SK-N-SH (cell line): ENCODE results near the gene CHST15. TPM values are rescaled to one million over a fixed set of nuclear protein-coding genes. Genes with fewer than 3 reads are reported as not detected.

Source experiments
- CTCF ChIA-PET: fragments of 300-600, 350-600 bp; formaldehyde crosslinking; extraction: SDS; loops from one replicate; lab custom pipeline; 2021; lab: Yijun Ruan, JAX
- POLR2A ChIA-PET: fragments of 350-600 bp; sonication (Branson Sonifier 250); formaldehyde crosslinking; extraction: SDS; loops from one replicate; lab custom pipeline; 2020; ENCODE audit warnings: antibody characterized with exemption, inconsistent platforms; lab: Yijun Ruan, JAX
- DNase-seq: peaks from one replicate; pipeline ENCODE4 v3.0.0; 2012
- H2AFZ ChIP-seq: fragments of 200-600 bp; sonication (generic); 2 replicates; pipeline ENCODE4 v1.8.1; 2016; ENCODE audit warnings: antibody characterized with exemption, mild to moderate bottlenecking, low read depth
- H3F3A ChIP-seq: fragments of 200-600 bp; sonication (generic); replicated peaks from 2 replicates; pipeline ENCODE3; 2016; ENCODE audit warnings: antibody characterized with exemption, mild to moderate bottlenecking; ENCODE audit not compliant: insufficient read depth
- H3K27ac ChIP-seq, 2 experiments: fragments of 200-500 bp in 1 of 2; fragments of 200-600 bp in 1 of 2; sonication (Bioruptor generic) in 1 of 2; sonication (generic), shearing (Covaris generic) in 1 of 2; 2 replicates each; pipeline versions ENCODE4 v1.5.1 to v1.6.1; 2014 to 2016; ENCODE audit warnings: low read depth in 2 of 2, inconsistent platforms in 1 of 2, low read length in 1 of 2, mild to moderate bottlenecking in 1 of 2, mixed read lengths in 1 of 2
- H3K27me3 ChIP-seq: fragments of 200-600 bp; sonication (generic), shearing (Covaris generic); 2 replicates; pipeline ENCODE4 v1.6.1; 2016; ENCODE audit warnings: mixed run types; ENCODE audit not compliant: insufficient read depth
- H3K36me3 ChIP-seq, 2 experiments: fragments of 200-500 bp in 1 of 2; fragments of 200-600 bp in 1 of 2; sonication (Bioruptor generic) in 1 of 2; sonication (generic) in 1 of 2; replicated peaks in 1 of 2; 2 replicates each; pipeline versions ENCODE3 to v1.5.1; 2014 to 2016; ENCODE audit warnings: low read length in 1 of 2, mild to moderate bottlenecking in 1 of 2; ENCODE audit not compliant: insufficient read depth in 2 of 2, control insufficient read depth in 1 of 2
- H3K4me1 ChIP-seq, 2 experiments: fragments of 200-500 bp in 1 of 2; fragments of 200-600 bp in 1 of 2; sonication (Bioruptor generic) in 1 of 2; sonication (generic), shearing (Covaris generic) in 1 of 2; 2 replicates each; pipeline versions ENCODE4 v1.5.1 to v1.6.1; 2014 to 2016; ENCODE audit warnings: low read depth in 1 of 2, low read length in 1 of 2, mixed run types in 1 of 2; ENCODE audit not compliant: insufficient read depth in 2 of 2, control insufficient read depth in 1 of 2
- H3K4me2 ChIP-seq: fragments of 200-600 bp; sonication (generic), shearing (Covaris generic); 2 replicates; pipeline ENCODE4 v1.6.1; 2017; ENCODE audit warnings: mixed run types
- H3K4me3 ChIP-seq, 2 experiments: fragments of 200-500 bp in 1 of 2; fragments of 200-600 bp in 1 of 2; sonication (Bioruptor generic) in 1 of 2; sonication (generic), shearing (Covaris generic) in 1 of 2; 2 replicates each; pipeline versions ENCODE4 v1.5.1 to v1.8.1; 2014 to 2016; ENCODE audit warnings: low read depth in 2 of 2, inconsistent platforms in 1 of 2, low read length in 1 of 2, mild to moderate bottlenecking in 1 of 2, mixed read lengths in 1 of 2, moderate library complexity in 1 of 2
- H3K79me2 ChIP-seq: fragments of 200-600 bp; sonication (generic); 2 replicates; pipeline ENCODE4 v1.8.1; 2017; ENCODE audit warnings: mild to moderate bottlenecking; ENCODE audit not compliant: insufficient read depth
- H3K9ac ChIP-seq: fragments of 200-600 bp; sonication (generic); 2 replicates; pipeline ENCODE4 v1.6.1; 2017; ENCODE audit warnings: mixed run types
- H3K9me2 ChIP-seq: fragments of 200-600 bp; sonication (generic); 2 replicates; pipeline ENCODE4 v1.6.1; 2017; ENCODE audit warnings: mixed run types
- H3K9me3 ChIP-seq: fragments of 200-600 bp; sonication (generic); 2 replicates; pipeline ENCODE4 v1.6.1; 2017; ENCODE audit warnings: mixed run types, mild to moderate bottlenecking, moderate library complexity
- H4K20me1 ChIP-seq: fragments of 200-600 bp; sonication (generic); 2 replicates; pipeline ENCODE4 v1.6.1; 2017; ENCODE audit warnings: mild to moderate bottlenecking, mixed run types; ENCODE audit not compliant: insufficient read depth
- CHD2 ChIP-seq: fragments of 150-350 bp; IDR thresholded peaks from 2 replicates; pipeline ENCODE4 v1.6.1; 2018; ENCODE audit warnings: low read length; ENCODE audit not compliant: partially characterized antibody
- ELF1 ChIP-seq: IDR thresholded peaks from 2 replicates; pipeline ENCODE4 v1.4.0; 2012
- EP300 ChIP-seq, 2 experiments: IDR thresholded peaks; 2 replicates each; pipeline versions ENCODE4 v1.4.0 to v1.6.1; 2012; ENCODE audit warnings: borderline replicate concordance in 1 of 2, low read depth in 1 of 2, low read length in 1 of 2
- EZH2phosphoT487 ChIP-seq: fragments of 200-600 bp; sonication (generic); IDR thresholded peaks from 2 replicates; pipeline ENCODE4 v1.6.1; 2017; ENCODE audit warnings: low read depth, mixed run types, mild to moderate bottlenecking, antibody characterized with exemption, moderate library complexity, borderline replicate concordance
- FOXM1 ChIP-seq: IDR thresholded peaks from 2 replicates; pipeline ENCODE4 v1.4.0; 2012; ENCODE audit warnings: low read depth, mild to moderate bottlenecking
- GABPA ChIP-seq: IDR thresholded peaks from 2 replicates; pipeline ENCODE4 v1.4.0; 2012; ENCODE audit warnings: low read depth, mild to moderate bottlenecking
- GATA2 ChIP-seq: sonication (generic); formaldehyde crosslinking; IDR thresholded peaks from 2 replicates; pipeline ENCODE4 v1.5.0; 2020; ENCODE audit warnings: mild to moderate bottlenecking, missing genetic modification reagents
- MAX ChIP-seq: IDR thresholded peaks from 2 replicates; pipeline ENCODE4 v1.4.0; 2012; ENCODE audit warnings: low read depth
- NRF1 ChIP-seq: IDR thresholded peaks from 2 replicates; pipeline ENCODE4 v1.6.1; 2012; ENCODE audit warnings: low read depth, mild to moderate bottlenecking, low read length
- RFX5 ChIP-seq: IDR thresholded peaks from 2 replicates; pipeline ENCODE4 v1.6.1; 2012; ENCODE audit warnings: mild to moderate bottlenecking, improper control_type of control experiment, low read length
- SIN3A ChIP-seq: IDR thresholded peaks from 2 replicates; pipeline ENCODE4 v1.6.1; 2012; ENCODE audit warnings: low read depth, mild to moderate bottlenecking, low read length, moderate library complexity, borderline replicate concordance
- SMC3 ChIP-seq: IDR thresholded peaks from 2 replicates; pipeline ENCODE4 v1.6.1; 2012; ENCODE audit warnings: low read depth, low read length, improper control_type of control experiment
- TAF1 ChIP-seq: IDR thresholded peaks from 2 replicates; pipeline ENCODE4 v1.6.1; 2012; ENCODE audit warnings: low read depth, mild to moderate bottlenecking, low read length, moderate library complexity, borderline replicate concordance
- USF1 ChIP-seq: IDR thresholded peaks from 2 replicates; pipeline ENCODE4 v1.4.0; 2012; ENCODE audit warnings: low read depth, borderline replicate concordance
- USF2 ChIP-seq: fragments of 150-350 bp; IDR thresholded peaks from 2 replicates; pipeline ENCODE4 v1.6.1; 2017; ENCODE audit warnings: antibody characterized with exemption, low read length, low read depth, borderline replicate concordance
- whole genome bisulfite sequencing: methylation state at CpG from one replicate; pipeline ENCODE4 v1.1.6; 2017; ENCODE audit warnings: low lambda C conversion rate; 5-methylcytosine and 5-hydroxymethylcytosine counted together
- polyA plus RNA-seq, 3 experiments: library from polyadenylated mRNA; depleted of rRNA; stranded (reverse); fragments of >200 nt; gene quantifications; 2 replicates each; pipeline ENCODE4 v1.2.3, GENCODE V29; 2012

Gene CHST15
- polyA plus RNA-seq, 1 of the 3 experiments (the other 2 are of a cell fraction) = 0.02 TPM

- no peak for TF ChIP-seq ELF1
Observed at GRCh38 chr10:124105594-124105993, 12.2 kb upstream of the CHST15 start (continued).

GRCh38 chr10:124105045-124105444, 11.6 kb upstream of the CHST15 start:
- Histone ChIP-seq H3F3A (no peaks in the 10 kb centered on the region), H3K36me3 (no peaks in the 10 kb centered on the region), H2AFZ (no peak overlapping the region), H3K79me2 (no peaks in the 10 kb centered on the region), H3K9me3 (no peaks in the 10 kb centered on the region), H3K4me2 (no peak overlapping the region), H3K9ac (no peak overlapping the region), H3K9me2 (no peaks in the 10 kb centered on the region), H3K4me1 (no peaks in the 10 kb centered on the region), H4K20me1 (no peaks in the 10 kb centered on the region), H3K27me3 (no peaks in the 10 kb centered on the region), H3K4me3 (no peak overlapping the region), H3K27ac (no peak overlapping the region)
- no peak for TF ChIP-seq MAX
- no peak for TF ChIP-seq GABPA
- no peak for TF ChIP-seq RFX5
- TF ChIP-seq SMC3 = no peak
- no peak for TF ChIP-seq USF1
- TF ChIP-seq SIN3A = no peak
- TF ChIP-seq USF2 = no peak
- no peak for TF ChIP-seq NRF1
- no peak for TF ChIP-seq FOXM1
- TF ChIP-seq TAF1 = no peak
- no peak for TF ChIP-seq EP300 (IDR thresholded peaks at IDR 0.05; ENCODE audit: borderline replicate concordance in 1 of 2, low read depth in 1 of 2, low read length in 1 of 2)
- no peak for TF ChIP-seq EZH2phosphoT487
- no peak for TF ChIP-seq CHD2
- no peak for TF ChIP-seq GATA2 (CRISPR knock-in tag)
- DNase-seq = no peak
- 50% methylated on average over 2 of the region's 6 CpGs for WGBS
- ChIA-PET POLR2A (no interaction called here), CTCF (interaction anchor here (1.0 to 1.4 kb wide), 3 partner anchors 21 to 170 kb away, joined by 3 to 4 read pairs (median 3); no protein-coding TSS in a partner anchor)
